HepG2 (cell line): Measurements from ENCODE around the gene KDM6B. TPM values are rescaled to one million over a fixed set of nuclear protein-coding genes. Genes with fewer than 3 reads are reported as not detected.

ENCODE experiments used
- AHR ChIP-seq: IDR thresholded peaks from 2 replicates; pipeline ENCODE4 v1.6.1; 2018; ENCODE audit warnings: missing genetic modification reagents, missing compliant biosample characterization
- CBFB ChIP-seq: sonication (generic); formaldehyde crosslinking; IDR thresholded peaks from 2 replicates; pipeline ENCODE4 v1.4.0; 2020; ENCODE audit warnings: missing genetic modification reagents
- LBX2 ChIP-seq: sonication (generic); formaldehyde crosslinking; IDR thresholded peaks from 2 replicates; pipeline ENCODE4 v1.5.0; 2020; ENCODE audit warnings: missing genetic modification reagents, mild to moderate bottlenecking, borderline replicate concordance
- NR2C2 ChIP-seq: sonication (generic); formaldehyde crosslinking; IDR thresholded peaks from 2 replicates; pipeline ENCODE4 v1.4.0; 2020; ENCODE audit warnings: missing genetic modification reagents, mild to moderate bottlenecking, moderate library complexity, borderline replicate concordance
- STAT6 ChIP-seq: sonication (generic); formaldehyde crosslinking; IDR thresholded peaks from 2 replicates; pipeline ENCODE4 v1.4.0; 2020; ENCODE audit warnings: missing genetic modification reagents, mild to moderate bottlenecking, borderline replicate concordance
- ZNF263 ChIP-seq: sonication (generic); formaldehyde crosslinking; IDR thresholded peaks from 2 replicates; pipeline ENCODE4 v1.4.0; 2020; ENCODE audit warnings: missing genetic modification reagents
- ZNF274 ChIP-seq: sonication (generic); formaldehyde crosslinking; IDR thresholded peaks from 2 replicates; pipeline ENCODE4 v1.5.1; 2020; ENCODE audit warnings: mild to moderate bottlenecking, missing genetic modification reagents
- ZNF337 ChIP-seq: sonication (generic); formaldehyde crosslinking; IDR thresholded peaks from 2 replicates; pipeline ENCODE4 v1.5.1; 2020; ENCODE audit warnings: missing genetic modification reagents, low read depth, mild to moderate bottlenecking, borderline replicate concordance
- ZNF350 ChIP-seq: sonication (generic); formaldehyde crosslinking; IDR thresholded peaks from 2 replicates; pipeline ENCODE4 v1.4.0; 2020; ENCODE audit warnings: mild to moderate bottlenecking, low read depth, missing genetic modification reagents, borderline replicate concordance
- ZNF512B ChIP-seq: sonication (generic); formaldehyde crosslinking; IDR thresholded peaks from 2 replicates; pipeline ENCODE4 v1.5.1; 2020; ENCODE audit warnings: missing genetic modification reagents, mild to moderate bottlenecking, borderline replicate concordance
- ZNF703 ChIP-seq: sonication (generic); formaldehyde crosslinking; IDR thresholded peaks from 2 replicates; pipeline ENCODE4 v1.5.1; 2020; ENCODE audit warnings: missing genetic modification reagents, mild to moderate bottlenecking, moderate library complexity, borderline replicate concordance
- ZNF83 ChIP-seq: sonication (generic); formaldehyde crosslinking; IDR thresholded peaks from 2 replicates; pipeline ENCODE4 v1.4.0; 2020; ENCODE audit warnings: missing genetic modification reagents, mild to moderate bottlenecking, borderline replicate concordance
- ZNF841 ChIP-seq: sonication (generic); formaldehyde crosslinking; IDR thresholded peaks from 2 replicates; pipeline ENCODE4 v1.8.1; 2023; ENCODE audit warnings: missing genetic modification reagents, borderline replicate concordance
- ZSCAN25 ChIP-seq: sonication (generic); formaldehyde crosslinking; IDR thresholded peaks from 2 replicates; pipeline ENCODE4 v1.8.0; 2022; ENCODE audit warnings: mild to moderate bottlenecking, missing genetic modification reagents
- polyA plus RNA-seq, 8 experiments: library from polyadenylated mRNA; depleted of rRNA in 3 of 8; stranded (reverse) in 7 of 8; unstranded in 1 of 8; fragments of >200 nt; fragmentation: Illumina TruSeq in 4 of 8; extraction: Trizol in 4 of 8; gene quantifications; 2 replicates each; pipeline versions ENCODE4 v1.2.1 to v1.2.3, GENCODE V29; 2011 to 2016; ENCODE audit warnings: low read depth in 4 of 8, missing spikeins in 1 of 8, mixed read lengths in 1 of 8; ENCODE audit not compliant: insufficient read depth in 1 of 8
- total RNA-seq, 5 experiments: library from RNA; depleted of rRNA; stranded (reverse); fragments of >200 nt; fragmentation: Illumina TruSeq; extraction: Trizol; gene quantifications; 2 replicates each; pipeline ENCODE4 v1.2.3, GENCODE V29; 2016; ENCODE audit warnings: low read depth in 1 of 5
- TF ChIP-seq, protein P1 (sequence below): IDR thresholded peaks from 2 replicates; pipeline ENCODE4 v1.6.1; 2016
- TF ChIP-seq, protein P2 (sequence below): sonication (generic); formaldehyde crosslinking; conservative IDR thresholded peaks from 2 replicates; pipeline ENCODE4 v1.4.0; 2020; ENCODE audit warnings: mild to moderate bottlenecking, missing genetic modification reagents, moderate library complexity

KDM6B gene
- total and polyA plus RNA-seq, 2 of the 13 experiments (the other 11 are each of a cell fraction or from before 2014, with no cell fraction given) = 1.3 to 2.1 TPM

- TF ChIP-seq STAT6 (CRISPR knock-in tag) = no peak
- no peak for TF ChIP-seq ZNF337 (CRISPR knock-in tag)
- TF ChIP-seq, protein P1, sequence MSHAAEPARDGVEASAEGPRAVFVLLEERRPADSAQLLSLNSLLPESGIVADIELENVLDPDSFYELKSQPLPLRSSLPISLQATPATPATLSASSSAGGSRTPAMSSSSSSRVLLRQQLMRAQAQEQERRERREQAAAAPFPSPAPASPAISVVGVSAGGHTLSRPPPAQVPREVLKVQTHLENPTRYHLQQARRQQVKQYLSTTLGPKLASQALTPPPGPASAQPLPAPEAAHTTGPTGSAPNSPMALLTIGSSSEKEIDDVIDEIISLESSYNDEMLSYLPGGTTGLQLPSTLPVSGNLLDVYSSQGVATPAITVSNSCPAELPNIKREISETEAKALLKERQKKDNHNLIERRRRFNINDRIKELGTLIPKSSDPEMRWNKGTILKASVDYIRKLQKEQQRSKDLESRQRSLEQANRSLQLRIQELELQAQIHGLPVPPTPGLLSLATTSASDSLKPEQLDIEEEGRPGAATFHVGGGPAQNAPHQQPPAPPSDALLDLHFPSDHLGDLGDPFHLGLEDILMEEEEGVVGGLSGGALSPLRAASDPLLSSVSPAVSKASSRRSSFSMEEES = no peak
- peak; percentile 32; the same call in 1 of the 2 replicates for TF ChIP-seq CBFB (CRISPR knock-in tag)
- 0 out of 2 replicates have a peak, but pooled peaks have one; percentile 41 for TF ChIP-seq ZSCAN25
- no peak for TF ChIP-seq ZNF512B (CRISPR knock-in tag)
- no peak for TF ChIP-seq LBX2 (CRISPR knock-in tag)
- TF ChIP-seq AHR (CRISPR knock-in tag) = no peak
- TF ChIP-seq ZNF274 (CRISPR knock-in tag) = no peak
- TF ChIP-seq, protein P2, sequence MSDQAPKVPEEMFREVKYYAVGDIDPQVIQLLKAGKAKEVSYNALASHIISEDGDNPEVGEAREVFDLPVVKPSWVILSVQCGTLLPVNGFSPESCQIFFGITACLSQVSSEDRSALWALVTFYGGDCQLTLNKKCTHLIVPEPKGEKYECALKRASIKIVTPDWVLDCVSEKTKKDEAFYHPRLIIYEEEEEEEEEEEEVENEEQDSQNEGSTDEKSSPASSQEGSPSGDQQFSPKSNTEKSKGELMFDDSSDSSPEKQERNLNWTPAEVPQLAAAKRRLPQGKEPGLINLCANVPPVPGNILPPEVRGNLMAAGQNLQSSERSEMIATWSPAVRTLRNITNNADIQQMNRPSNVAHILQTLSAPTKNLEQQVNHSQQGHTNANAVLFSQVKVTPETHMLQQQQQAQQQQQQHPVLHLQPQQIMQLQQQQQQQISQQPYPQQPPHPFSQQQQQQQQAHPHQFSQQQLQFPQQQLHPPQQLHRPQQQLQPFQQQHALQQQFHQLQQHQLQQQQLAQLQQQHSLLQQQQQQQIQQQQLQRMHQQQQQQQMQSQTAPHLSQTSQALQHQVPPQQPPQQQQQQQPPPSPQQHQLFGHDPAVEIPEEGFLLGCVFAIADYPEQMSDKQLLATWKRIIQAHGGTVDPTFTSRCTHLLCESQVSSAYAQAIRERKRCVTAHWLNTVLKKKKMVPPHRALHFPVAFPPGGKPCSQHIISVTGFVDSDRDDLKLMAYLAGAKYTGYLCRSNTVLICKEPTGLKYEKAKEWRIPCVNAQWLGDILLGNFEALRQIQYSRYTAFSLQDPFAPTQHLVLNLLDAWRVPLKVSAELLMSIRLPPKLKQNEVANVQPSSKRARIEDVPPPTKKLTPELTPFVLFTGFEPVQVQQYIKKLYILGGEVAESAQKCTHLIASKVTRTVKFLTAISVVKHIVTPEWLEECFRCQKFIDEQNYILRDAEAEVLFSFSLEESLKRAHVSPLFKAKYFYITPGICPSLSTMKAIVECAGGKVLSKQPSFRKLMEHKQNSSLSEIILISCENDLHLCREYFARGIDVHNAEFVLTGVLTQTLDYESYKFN (CRISPR knock-in tag) = peak; percentile 29; the same call in 1 of the 2 replicates
- TF ChIP-seq ZNF703 (CRISPR knock-in tag) = no peak
- peak; percentile 83 for TF ChIP-seq ZNF263 (CRISPR knock-in tag)
- no peak for TF ChIP-seq ZNF841 (CRISPR knock-in tag)
- peak; percentile 86 for TF ChIP-seq NR2C2 (CRISPR knock-in tag)
- peak; percentile 42; the same call in 1 of the 2 replicates for TF ChIP-seq ZNF350 (CRISPR knock-in tag)
- no peak for TF ChIP-seq ZNF83 (CRISPR knock-in tag)
These were observed 4.4 kb downstream of the KDM6B start (continued) for GRCh38 chr17:7838090-7839075.
